DND-41 (cell line): Measurements from ENCODE around the gene OSBPL5.

ENCODE experiments used
- ATAC-seq: fragments of 200-7000 bp; cut with Tn5 transposase; 3 replicates; pipeline ENCODE4 v1.9.1; 2021; ENCODE audit warnings: low read depth; ENCODE audit not compliant: insufficient read depth
- DNase-seq: peaks from one replicate; pipeline ENCODE4 v3.0.0-alpha.2; 2020
- H2AFZ ChIP-seq: 2 replicates; pipeline ENCODE4 v1.6.0; 2012; ENCODE audit warnings: low read depth, low read length
- H3K27ac ChIP-seq: 2 replicates; pipeline ENCODE4 v1.5.1; 2012; ENCODE audit warnings: low read length, inconsistent platforms
- H3K27me3 ChIP-seq: fragments of 200-600 bp; sonication (generic); 2 replicates; pipeline ENCODE4 v1.6.0; 2012; ENCODE audit warnings: low read length, mild to moderate bottlenecking, inconsistent platforms; ENCODE audit not compliant: insufficient read depth, poor library complexity
- H3K36me3 ChIP-seq: 2 replicates; pipeline ENCODE4 v1.5.1; 2012; ENCODE audit warnings: low read length, inconsistent platforms; ENCODE audit not compliant: insufficient read depth
- H3K4me1 ChIP-seq: 2 replicates; pipeline ENCODE4 v1.5.1; 2012; ENCODE audit warnings: mild to moderate bottlenecking, low read length; ENCODE audit not compliant: insufficient read depth
- H3K4me2 ChIP-seq: 2 replicates; pipeline ENCODE4 v1.6.0; 2012; ENCODE audit warnings: mild to moderate bottlenecking, moderate library complexity, low read length, inconsistent platforms; ENCODE audit not compliant: insufficient read depth
- H3K4me3 ChIP-seq, 2 experiments: fragments of 200-600 bp in 1 of 2; shearing (Covaris generic) in 1 of 2; 2 replicates each; pipeline ENCODE4 v1.5.1; 2012 to 2016; ENCODE audit warnings: inconsistent platforms in 2 of 2, low read length in 2 of 2, mild to moderate bottlenecking in 2 of 2, low read depth in 1 of 2, moderate library complexity in 1 of 2
- H3K79me2 ChIP-seq: 2 replicates; pipeline ENCODE4 v1.6.0; 2012; ENCODE audit warnings: low read length, inconsistent platforms; ENCODE audit not compliant: insufficient read depth
- H3K9ac ChIP-seq: 2 replicates; pipeline ENCODE4 v1.6.0; 2012; ENCODE audit warnings: low read depth, mild to moderate bottlenecking, inconsistent platforms, low read length, moderate library complexity
- H3K9me3 ChIP-seq: 2 replicates; pipeline ENCODE4 v1.5.1; 2012; ENCODE audit warnings: low read length, moderate library complexity, mild to moderate bottlenecking, inconsistent platforms; ENCODE audit not compliant: insufficient read depth, severe bottlenecking
- H4K20me1 ChIP-seq: 2 replicates; pipeline ENCODE4 v1.6.0; 2012; ENCODE audit warnings: low read length; ENCODE audit not compliant: insufficient read depth
- EZH2 ChIP-seq: IDR thresholded peaks from 3 replicates; pipeline ENCODE4 v1.6.1; 2012; ENCODE audit warnings: borderline replicate concordance, low read depth, mild to moderate bottlenecking, moderate library complexity, low read length, inconsistent platforms; ENCODE audit not compliant: severe bottlenecking
- TF ChIP-seq, protein P1 (sequence below): IDR thresholded peaks from 2 replicates; pipeline ENCODE4 v1.5.1; 2012; ENCODE audit warnings: borderline replicate concordance, low read length, moderate library complexity, mild to moderate bottlenecking; ENCODE audit not compliant: poor library complexity, severe bottlenecking; ENCODE audit errors: extremely low read depth

The OSBPL5 gene

DNA sequence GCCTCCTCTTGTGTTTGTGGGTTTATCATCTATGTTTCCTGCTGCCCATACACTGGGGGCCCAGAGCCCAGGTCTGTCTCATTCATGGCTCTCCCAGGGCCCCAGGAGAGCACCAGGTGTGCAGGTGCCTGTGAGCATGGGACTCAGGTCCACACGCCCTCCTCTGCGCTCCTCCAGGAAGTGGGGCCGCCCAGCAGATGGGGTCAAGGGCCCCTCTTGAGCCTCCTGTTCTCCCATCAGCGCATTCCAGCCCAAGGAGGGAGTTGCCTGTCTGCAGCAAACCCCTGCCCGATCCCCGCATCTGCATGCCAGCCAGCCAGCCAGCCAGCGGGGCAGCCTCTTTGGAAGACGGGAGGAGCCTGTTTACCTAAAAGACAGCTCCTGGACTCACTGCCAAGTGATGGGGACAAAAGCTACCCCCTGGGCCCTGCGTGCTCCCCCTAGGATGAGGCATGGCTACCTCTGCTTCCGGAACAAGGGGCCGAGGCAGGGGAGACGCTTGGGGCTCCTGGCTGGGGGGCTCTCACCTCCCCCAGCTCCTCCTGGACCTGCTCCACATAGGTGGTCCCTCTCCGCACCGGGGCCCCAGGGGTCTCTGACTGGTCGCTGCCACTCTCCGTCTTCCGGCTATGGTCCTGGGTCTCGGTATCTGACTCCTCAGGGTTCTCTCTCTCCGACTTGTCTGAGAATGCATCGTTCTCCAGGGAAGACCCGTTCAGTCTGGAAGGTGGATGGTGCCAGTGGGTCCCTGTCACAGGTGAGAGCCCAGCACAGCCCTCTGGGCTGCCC lies 58.2 kb downstream of the OSBPL5 start:
- H3K9ac ChIP-seq = no peak overlapping the region
- H3K4me3 ChIP-seq = no peak overlapping the region
- DNase-seq (no peak), ATAC-seq (no peak)
- H3K27ac ChIP-seq = no peak overlapping the region
- H3K27me3 ChIP-seq = no peaks in the 10 kb centered on the region
- H3K36me3 ChIP-seq = peaks cover 79% of the 10 kb centered on the region
- no peak overlapping the region for H3K4me2 ChIP-seq
- TF ChIP-seq, protein P1, sequence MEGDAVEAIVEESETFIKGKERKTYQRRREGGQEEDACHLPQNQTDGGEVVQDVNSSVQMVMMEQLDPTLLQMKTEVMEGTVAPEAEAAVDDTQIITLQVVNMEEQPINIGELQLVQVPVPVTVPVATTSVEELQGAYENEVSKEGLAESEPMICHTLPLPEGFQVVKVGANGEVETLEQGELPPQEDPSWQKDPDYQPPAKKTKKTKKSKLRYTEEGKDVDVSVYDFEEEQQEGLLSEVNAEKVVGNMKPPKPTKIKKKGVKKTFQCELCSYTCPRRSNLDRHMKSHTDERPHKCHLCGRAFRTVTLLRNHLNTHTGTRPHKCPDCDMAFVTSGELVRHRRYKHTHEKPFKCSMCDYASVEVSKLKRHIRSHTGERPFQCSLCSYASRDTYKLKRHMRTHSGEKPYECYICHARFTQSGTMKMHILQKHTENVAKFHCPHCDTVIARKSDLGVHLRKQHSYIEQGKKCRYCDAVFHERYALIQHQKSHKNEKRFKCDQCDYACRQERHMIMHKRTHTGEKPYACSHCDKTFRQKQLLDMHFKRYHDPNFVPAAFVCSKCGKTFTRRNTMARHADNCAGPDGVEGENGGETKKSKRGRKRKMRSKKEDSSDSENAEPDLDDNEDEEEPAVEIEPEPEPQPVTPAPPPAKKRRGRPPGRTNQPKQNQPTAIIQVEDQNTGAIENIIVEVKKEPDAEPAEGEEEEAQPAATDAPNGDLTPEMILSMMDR = no peak
- no peak for TF ChIP-seq EZH2
- no peak overlapping the region for H2AFZ ChIP-seq
- no peaks in the 10 kb centered on the region for H3K4me1 ChIP-seq
- no peaks in the 10 kb centered on the region for H3K79me2 ChIP-seq
- no peaks in the 10 kb centered on the region for H3K9me3 ChIP-seq
- 0 out of 2 replicates have a peak, but pooled peaks cover 5% of the 10 kb centered on the region for H4K20me1 ChIP-seq

DNA sequence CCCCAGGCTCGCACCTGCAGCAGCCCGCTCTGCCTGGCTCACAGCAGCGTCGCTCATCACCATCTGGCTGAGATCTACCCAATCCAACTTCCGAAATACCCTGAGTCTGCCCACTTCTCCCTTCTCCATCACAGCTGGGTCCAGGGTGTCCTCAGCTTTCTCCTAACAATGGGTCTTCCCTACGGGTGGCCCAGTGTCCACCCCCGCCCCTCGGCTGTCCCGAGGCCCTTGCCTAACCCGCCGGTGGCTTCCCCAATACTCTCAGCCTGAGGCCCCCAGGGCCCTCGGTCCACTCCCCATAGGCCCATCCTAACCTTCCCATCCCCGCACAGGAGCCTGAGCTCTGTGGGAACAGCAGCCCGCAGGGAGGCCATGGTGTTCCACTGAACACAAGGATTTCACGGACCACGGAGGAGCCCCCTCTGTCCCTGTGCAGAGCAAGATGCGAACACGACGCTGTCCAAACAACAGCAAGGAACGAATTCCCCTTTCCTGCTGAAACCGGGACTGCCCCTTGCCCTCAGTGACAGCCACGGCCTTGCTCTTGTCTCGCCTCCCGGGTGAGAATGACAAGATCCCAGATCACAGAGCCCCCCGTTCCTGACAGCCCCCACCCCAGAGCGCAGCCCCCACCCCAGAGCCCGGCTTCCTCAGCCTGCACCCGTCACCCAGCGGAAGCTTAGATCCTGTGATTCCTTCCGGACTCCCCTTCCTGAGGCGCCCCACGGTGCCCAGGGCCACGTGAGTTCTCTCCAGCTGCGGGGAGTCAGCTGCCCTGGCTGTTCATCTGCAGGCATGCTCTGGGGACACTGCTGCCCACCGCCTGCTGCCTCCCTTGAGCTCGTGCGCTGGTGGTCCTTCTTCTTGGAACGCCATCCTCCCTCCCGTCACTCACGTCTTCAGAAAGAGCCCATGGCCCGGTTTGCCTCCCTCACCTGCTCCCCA lies 59.0 kb downstream of the OSBPL5 start:
- no peak overlapping the region for H3K9ac ChIP-seq
- DNase-seq = no peak
- H3K4me3 ChIP-seq = no peak overlapping the region
- TF ChIP-seq, protein P1 = no peak
- TF ChIP-seq EZH2 = no peak
- H3K79me2 ChIP-seq = no peaks in the 10 kb centered on the region
- H3K27me3 ChIP-seq = no peaks in the 10 kb centered on the region
- peaks cover 79% of the 10 kb centered on the region for H3K36me3 ChIP-seq
- H3K4me1 ChIP-seq = no peaks in the 10 kb centered on the region
- H4K20me1 ChIP-seq = 0 out of 2 replicates have a peak, but pooled peaks cover 5% of the 10 kb centered on the region
- no peak overlapping the region for H3K27ac ChIP-seq
- ATAC-seq = no peak
- no peaks in the 10 kb centered on the region for H3K9me3 ChIP-seq
- H3K4me2 ChIP-seq = no peak overlapping the region
- H2AFZ ChIP-seq = no peak overlapping the region

DNA sequence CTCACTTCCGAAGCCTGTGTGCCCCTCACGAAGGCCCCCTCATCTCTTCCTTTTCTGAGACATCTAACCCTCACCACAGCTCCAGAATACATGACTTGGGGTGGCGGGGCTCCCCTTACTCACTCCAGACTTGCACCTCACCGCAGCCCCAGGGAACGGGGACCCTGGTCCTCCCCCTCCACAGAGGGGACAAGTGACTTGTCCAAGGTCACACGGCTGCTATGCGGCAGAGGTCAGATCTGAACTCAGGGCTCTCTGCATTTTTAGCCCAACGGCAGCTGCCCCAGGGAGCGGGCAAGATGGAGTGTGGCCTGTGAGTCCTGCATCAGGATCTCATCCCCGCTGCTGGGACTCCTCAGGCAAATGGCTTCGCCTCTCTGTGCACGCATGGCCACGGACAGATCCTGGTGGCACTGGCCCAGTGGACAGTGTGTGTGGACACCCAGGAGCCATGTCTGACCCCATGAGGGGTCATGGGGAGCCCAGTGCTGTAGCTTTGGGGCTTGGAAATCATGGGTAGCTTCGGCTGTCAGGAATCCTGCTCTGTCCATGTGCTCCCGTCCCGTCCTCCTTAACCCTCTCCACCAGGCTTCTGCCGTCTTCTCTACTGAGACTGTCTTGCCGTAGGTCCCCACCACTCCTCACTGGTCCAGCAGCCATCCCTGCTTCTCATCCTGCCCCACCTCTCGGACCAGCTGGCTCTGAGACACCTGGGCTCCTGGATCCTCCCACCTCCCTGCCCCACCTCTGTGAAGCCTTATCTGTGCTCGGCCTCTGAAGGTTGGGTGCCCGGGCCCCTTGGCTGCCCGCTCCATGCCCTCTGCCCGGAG lies 59.9 kb downstream of the OSBPL5 start:
- no peak for DNase-seq
- Histone ChIP-seq H3K79me2 (no peaks in the 10 kb centered on the region), H3K4me3 (no peak overlapping the region), H3K9ac (no peak overlapping the region), H3K4me1 (no peaks in the 10 kb centered on the region), H2AFZ (no peak overlapping the region), H3K36me3 (peaks cover 78% of the 10 kb centered on the region), H3K27me3 (no peaks in the 10 kb centered on the region), H4K20me1 (0 out of 2 replicates have a peak, but pooled peaks cover 5% of the 10 kb centered on the region), H3K9me3 (no peaks in the 10 kb centered on the region), H3K4me2 (no peak overlapping the region), H3K27ac (no peak overlapping the region)
- TF ChIP-seq, protein P1 = no peak
- TF ChIP-seq EZH2 = no peak
- ATAC-seq = no peak
